ENCODE results near the gene BPIFB3.
"Not testable (repeated sequence)": the region's sequence is repeated elsewhere in the genome, so short reads cannot be mapped to it uniquely, and the experiment has no call there.

The BPIFB3 gene

DNA sequence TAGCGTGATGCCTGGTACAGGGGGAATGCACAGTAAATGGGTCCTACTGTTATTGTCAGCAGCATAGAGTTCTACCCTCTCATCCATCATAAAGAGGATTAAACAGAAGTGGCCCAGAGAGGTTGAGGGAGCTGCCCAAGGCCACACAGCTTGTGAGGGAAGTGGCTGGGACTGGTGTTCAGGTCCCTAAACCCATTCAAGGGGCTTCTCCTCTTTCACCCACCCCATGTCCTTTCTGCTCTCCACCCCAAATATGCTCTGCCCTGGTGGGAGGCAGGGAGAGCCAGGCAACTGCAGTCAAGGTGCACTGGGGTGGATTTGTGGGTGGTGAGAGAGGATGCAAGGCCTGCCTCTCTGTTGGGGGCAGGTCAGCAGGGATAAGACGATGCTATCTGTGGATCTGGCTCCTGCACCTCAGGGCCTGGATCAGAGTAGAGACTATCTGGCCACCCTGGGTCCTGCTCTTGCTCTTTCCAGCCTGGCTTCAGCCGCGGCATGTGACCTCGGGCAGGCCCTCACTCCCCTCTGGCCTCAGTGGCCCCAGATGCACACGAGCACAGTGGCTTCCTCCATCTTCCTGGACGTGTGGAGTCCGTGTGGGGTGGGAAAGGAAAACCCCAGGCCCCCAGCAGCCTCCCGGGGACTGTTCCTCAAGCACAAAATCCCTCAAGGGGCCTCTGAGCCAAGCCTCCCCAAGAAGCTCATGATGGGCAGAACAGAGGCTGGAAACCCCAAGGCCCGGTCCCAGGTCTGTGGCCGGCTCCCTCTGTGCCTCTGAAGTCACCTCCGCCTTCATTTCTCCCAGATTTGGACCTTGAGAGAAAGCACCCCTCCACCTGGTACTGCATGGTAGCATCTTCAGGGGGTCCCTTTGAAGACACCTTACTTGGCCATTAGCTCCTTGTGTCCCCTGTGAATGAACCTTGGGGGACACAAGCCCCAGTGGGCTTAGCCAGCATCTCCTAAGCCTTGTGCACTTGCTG is 25.6 kb upstream of the BPIFB3 start:
- FAIRE-seq (no peak), DNase-seq (ENCODE audit: insufficient read length, low spot score) (no peak)

DNA sequence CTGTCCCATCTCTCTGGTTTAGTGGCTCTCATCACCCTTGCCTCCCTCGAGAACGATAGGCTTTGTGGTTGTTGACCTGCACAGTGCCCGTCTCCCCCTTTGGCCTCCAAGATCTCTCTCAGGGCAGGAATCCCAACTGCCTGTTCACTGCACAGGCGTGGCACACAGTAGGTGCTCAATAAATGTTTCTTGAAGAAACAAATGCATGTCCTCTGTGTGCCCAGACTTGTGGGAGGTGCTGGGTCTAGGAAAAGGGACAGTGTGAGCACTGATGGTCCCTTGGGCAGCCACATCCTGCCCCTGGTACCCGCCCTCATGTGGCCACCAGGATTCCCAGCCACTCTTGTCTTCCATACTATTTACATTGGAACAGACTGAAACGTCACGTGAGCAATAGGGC is 24.8 kb upstream of the BPIFB3 start:
- no peak for FAIRE-seq
- DNase-seq (ENCODE audit: insufficient read length, low spot score) = no peak

DNA sequence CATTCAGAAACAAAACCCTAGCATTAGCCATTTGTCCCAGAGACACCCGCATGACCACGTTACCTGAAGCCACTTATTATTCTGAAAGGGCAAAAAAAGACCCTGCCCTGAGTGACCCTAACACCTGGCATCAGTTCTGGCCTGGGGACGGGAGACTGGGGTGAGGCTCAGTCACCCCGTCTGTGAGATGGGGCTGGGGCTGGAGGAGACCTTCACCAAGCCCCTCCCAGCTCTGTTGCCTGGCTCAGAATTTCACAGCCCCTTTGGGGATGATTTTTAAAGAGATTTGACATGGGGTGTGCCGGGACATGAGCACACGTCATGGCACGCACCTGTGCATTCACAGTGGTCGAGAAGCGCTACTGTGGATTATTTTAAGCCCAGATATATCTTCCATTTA is 23.6 kb upstream of the BPIFB3 start:
- no peak for DNase-seq (ENCODE audit: insufficient read length, low spot score)
- no peak for FAIRE-seq

DNA sequence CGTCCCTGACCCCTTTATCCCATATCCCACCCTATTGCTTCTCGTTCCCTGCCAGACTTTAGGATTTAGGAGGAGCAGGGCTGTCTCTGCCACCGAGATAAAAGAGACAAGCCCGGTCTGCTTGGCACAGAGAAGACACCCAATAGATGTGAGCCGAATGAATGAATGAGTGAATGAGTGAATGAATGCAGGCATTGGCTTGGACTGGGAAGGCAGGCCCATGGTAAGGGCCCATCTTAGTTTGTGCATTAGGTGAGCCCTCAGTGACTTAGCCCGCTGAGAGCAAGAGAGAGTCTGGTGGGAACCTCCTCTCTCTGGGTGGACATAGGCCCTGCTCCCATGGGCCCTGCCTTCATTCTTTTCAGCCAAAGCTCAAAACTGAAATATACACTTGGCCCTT is 23.1 kb upstream of the BPIFB3 start:
- no peak for DNase-seq (ENCODE audit: insufficient read length, low spot score)
- FAIRE-seq = no peak

DNA sequence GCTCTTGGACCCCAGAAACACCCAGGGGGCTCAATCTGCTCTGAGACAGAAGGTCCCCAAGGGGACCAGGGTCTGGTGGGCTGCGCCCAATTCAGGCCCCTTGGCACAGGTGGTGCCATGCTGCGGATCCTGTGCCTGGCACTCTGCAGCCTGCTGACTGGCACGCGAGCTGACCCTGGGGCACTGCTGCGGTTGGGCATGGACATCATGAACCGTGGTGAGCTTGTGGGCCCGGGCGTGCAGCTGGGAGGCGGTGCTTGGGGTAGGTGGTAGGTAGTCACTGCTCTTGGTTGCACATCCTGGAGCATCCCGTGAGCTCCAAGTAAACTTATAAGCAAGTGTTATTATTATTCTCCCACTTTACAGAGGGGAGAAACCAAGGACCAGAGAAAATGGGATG is 22.2 kb upstream of the BPIFB3 start, which contains the start of gene BPIFB6:
Gene BPIFB6, plus strand, starts transcription at position 118 of the 400 bp plus-strand sequence. Its CDS starts 0 bp downstream, at position 118.
- DNase-seq (ENCODE audit: insufficient read length, low spot score) (no peak), FAIRE-seq (no peak)

DNA sequence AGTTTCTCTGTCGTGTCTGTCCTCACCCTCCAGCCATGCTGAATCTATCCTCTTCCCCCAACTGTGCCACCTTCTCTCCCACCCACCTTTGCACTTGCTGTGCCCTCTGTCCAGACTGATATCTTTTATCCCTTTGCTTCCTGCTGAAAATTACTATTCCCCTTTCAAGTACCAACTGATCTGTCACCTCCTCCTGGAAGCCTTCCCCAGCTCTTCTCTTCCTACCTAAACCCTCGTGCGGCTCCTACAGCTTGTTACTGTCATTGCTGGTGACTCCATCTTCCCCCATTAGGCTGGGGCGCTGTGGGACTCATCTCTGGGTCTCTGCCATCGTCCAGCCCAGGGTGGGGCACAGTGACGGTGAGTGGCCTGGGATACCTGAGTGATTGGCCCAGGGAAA is 21.1 kb upstream of the BPIFB3 start:
- FAIRE-seq (no peak), DNase-seq (ENCODE audit: insufficient read length, low spot score) (no peak)

DNA sequence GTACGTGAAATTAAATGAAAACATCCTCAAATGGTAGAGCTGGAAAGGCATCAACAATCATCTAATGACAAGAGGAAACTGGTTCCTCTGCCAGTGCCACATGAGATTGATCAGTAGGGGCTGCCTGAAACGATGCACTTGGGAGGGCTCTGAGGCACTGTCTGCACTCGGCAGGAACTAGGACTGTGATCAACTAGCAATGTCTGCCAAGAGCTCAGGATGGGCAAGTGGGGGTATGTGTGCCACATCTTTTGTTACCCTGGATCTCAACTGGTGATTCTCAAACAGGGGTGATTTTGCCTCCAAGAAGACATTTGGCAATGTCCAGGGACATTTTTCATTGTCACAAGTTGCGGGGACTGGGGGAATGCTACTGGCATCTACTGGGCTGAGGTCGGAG is 20.3 kb upstream of the BPIFB3 start:
- DNase-seq (ENCODE audit: insufficient read length, low spot score) (no peak), FAIRE-seq (no peak)

DNA sequence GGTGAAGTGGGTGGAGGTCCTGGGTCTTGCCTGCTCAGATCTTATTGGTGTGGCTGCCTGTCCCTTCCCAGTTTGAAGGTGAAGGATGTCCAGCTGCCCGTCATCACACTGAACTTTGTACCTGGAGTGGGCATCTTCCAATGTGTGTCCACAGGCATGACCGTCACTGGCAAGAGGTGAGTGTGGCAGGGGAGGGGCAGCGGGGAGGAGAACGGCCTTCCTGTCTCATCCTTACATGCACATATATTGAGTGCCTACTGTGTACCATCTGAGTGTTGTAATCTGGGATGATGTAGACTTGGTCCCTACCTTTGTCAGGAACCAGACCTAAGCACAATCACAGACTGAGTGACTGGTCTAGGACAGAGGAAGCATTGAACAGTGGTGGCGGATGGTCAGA is 19.6 kb upstream of the BPIFB3 start:
- FAIRE-seq (peak; percentile 44), DNase-seq (ENCODE audit: insufficient read length, low spot score) (no peak)

DNA sequence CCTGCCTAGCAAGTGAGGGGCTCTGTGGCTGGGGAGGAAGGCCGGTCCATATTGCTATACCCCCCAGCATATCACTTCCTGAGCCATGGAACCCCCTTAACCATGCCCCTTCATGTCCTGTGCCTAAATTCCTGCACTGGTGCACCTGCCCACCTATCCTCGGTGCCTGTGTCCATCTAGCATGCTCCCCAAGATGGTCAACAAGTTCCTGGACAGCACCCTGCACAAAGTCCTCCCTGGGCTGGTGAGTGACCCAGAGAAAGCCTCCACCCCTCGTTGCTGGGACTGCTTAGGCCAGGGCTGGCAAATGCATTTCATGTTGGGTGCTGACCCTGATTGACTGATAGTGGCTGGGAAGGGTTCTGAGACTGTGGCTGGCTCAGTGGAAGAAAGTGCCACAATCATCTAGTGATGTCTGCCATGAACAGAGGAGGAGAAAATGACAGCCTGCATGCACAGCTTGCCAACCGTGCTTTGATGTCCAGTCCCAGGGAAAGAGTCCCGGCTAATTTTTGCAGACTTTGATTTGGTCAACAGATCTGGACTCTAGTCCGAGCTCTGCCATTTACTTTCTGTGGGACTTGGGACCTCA is 18.7 kb upstream of the BPIFB3 start:
- FAIRE-seq (no peak), DNase-seq (ENCODE audit: insufficient read length, low spot score) (no peak)

DNA sequence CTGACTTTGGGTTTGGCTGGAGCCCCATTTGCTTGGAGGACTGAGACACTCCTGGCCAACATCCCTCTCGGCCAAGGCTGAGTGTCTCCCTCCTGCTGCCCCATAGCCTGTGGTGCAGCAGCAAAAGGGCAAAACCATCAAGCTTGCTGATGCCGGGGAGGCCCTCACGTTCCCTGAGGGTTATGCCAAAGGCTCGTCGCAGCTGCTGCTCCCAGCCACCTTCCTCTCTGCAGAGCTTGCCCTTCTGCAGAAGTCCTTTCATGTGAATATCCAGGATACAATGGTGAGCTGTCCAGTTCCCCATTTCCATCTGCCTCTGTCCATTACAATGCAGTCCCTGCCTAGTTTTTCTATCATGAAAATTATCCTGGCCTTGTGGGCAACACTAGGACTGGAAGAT is 16.2 kb upstream of the BPIFB3 start:
- FAIRE-seq (no peak), DNase-seq (ENCODE audit: insufficient read length, low spot score) (no peak)

DNA sequence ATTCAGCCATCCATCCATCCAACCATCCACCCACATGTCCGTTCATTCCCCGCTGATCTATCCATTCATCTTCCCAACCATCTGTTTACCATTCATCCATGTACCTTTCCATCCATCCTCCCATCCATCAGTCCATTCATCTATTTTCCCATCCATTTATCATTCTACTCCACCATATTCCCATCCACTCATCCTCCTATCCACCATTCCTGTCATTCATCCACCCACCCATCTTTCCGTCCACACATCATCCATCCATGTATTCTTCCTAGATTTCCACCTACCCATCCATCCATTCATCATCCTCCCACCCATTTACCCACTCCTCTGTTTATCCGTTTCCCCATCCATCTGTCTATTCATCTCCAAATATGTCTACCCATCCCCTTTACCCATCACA is 15.5 kb upstream of the BPIFB3 start:
- FAIRE-seq = no peak
- no peak for DNase-seq (ENCODE audit: insufficient read length, low spot score)

DNA sequence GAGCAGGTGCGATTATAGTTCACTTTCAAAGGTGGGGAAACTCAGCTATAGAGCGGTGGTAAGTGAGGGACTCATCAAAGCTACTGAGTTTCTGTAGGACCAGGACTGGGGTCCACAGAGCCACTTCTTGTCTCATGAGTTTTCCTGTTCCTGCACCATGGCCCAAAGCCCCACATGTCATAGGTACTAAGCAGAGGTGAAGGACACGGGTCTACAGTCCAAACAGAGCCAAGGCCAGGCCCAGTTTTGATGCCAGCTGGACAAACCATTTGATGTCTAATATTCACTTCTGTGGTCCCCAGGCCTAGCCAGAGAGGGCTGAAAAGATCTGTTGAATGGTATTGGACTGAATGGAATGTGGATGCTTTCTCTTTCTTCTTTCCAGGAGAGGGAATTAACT is 11.3 kb upstream of the BPIFB3 start:
- FAIRE-seq (no peak), DNase-seq (ENCODE audit: insufficient read length, low spot score) (no peak)

DNA sequence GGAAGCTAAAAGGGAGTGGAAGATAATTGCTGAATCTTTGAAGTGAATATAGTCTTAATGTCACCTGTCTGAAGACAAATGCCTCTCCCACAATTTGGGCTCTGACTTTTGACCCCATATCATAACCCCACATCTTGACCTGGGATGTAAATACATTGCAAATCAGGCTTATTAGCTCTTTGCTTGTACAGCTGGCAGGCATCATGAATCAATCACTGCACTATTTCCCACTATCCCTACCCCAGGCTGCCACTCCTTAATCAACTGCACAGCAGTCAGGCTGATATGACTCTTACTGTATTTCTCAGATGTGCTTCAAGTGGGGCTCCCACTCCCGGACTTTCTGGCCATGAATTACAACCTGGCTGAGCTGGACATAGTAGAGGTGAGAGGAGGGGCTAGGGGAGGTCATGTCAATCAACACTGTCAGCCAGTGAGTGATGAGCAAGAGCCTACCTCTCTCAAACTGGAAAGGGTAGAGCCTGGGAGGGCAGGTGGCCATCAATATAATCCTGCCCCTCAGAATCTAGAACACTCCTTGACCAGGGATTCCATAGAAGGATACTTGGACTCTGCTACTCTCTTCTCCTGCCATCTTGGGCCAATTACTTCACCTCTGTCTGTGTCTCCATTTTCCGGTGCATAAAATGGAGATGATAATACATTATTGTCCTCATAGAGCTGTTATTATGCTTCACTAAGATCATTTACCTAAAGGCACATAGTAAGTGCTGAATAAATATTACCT is 10.5 kb upstream of the BPIFB3 start:
- DNase-seq (ENCODE audit: insufficient read length, low spot score) = no peak
- no peak for FAIRE-seq

DNA sequence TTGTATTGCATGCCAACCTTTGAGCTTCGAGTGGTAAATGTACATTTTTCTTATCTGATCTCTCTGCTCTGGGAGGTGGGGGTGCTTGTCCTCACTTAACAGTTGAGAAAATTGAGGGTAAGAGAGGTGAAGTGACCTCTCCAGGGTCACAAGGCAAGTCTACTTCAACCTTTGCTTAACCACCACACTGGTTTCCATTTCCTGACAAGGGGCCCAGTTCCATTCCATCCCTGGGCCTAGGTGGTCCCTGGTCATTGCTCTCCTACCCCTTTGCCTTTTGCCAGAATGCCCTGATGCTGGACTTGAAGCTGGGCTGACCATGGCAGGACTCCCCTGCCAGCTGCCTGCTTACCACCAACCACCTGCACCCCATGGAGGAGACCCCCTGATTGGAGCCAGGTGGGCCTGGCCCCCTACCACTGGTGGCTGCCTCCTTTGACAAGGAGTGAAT is 9.9 kb upstream of the BPIFB3 start:
- DNase-seq (ENCODE audit: insufficient read length, low spot score) (no peak), FAIRE-seq (no peak)

DNA sequence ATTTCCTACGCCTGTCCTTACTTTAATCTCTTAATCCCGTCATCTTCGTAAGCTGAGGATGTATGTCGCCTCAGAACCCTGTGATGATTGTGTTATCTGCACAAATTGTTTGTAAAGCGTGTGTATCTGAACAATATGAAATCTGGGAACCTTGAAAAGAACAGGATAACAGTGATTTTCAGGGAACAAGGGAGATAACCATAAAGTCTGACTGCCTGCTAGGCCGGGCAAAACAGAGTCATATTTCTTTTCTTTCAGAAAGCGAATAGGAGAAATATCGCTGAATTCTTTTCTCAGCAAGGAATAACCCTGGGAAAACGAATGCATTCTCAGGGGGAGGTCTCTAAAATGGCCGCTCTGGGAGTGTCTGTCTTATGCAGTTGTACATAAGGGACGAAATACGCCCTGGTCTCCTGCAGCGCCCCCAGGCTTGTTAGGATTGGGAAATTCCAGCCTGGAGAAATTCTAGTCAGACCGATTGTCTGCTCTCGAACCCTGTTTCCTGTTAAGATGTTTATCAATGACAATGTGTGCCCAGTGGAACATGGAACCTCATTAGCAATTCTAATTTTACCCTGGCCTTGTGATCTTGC is 8.5 kb upstream of the BPIFB3 start:
- FAIRE-seq = not testable (repeated sequence)

DNA sequence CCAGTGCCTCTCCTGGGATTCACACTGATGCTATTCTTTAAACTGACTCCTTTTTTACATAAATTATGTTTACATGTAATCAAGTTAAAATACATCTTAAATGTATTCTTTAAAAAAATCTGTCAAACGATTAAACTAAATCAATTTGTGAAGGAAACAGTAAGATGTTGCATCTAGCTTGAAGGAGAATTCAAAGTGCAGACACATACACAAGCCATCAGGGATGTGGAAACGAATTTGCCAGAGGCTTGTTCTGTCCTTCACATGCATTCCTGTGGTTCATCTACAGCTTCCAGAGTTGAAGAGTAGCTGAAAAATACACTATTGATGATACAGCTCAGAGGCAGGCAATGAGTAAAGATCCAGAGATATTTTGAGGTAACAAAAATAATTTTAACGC is 7.3 kb upstream of the BPIFB3 start:
- DNase-seq (ENCODE audit: insufficient read length, low spot score) = no peak
- FAIRE-seq = no peak

More for the DNA sequence above, 8.5 kb upstream of the BPIFB3 start:
- DNase-seq (ENCODE audit: insufficient read length, low spot score) = not testable (repeated sequence)

DNA sequence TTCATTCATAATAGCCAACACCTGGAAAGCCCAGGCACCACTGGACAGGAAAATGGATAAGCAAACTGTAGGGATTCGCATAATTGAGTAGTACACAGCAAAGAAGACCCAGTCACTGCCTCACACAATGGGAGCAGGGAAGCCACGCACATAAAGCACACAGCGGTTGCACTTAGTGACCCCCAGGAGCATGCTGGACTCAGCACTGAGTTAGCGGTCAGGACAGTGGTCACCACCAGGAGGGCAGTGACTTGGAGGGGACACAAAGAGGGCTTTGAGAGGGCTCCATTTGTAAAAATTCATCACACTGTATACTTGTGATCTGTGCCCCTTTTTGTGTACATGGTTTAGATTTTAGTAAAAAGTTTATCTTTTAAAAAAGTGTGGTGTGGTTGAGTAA is 2.4 kb upstream of the BPIFB3 start:
- FAIRE-seq = no peak
- DNase-seq (ENCODE audit: insufficient read length, low spot score) = no peak

DNA sequence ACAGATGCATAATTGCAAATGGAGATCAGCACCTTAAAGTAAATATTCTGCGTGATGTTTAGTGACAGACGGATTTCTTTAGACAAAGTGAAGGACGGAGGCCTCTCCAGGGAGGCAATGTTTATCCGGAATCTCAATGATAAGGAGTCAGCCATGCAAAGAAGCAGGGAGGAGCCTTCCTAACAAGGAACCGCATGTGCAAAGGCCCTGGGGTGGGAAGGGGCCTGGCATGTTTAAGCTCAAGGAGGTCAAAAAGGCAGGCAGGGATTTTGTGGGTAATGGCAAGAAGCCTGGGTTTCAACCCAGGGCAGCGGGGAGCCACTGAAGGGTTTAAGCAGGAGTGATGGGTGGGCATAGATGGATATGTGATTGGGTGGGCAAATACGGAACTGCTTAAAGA is 678 bp downstream of the BPIFB3 start:
- DNase-seq (ENCODE audit: insufficient read length, low spot score) (no peak), FAIRE-seq (no peak)

DNA sequence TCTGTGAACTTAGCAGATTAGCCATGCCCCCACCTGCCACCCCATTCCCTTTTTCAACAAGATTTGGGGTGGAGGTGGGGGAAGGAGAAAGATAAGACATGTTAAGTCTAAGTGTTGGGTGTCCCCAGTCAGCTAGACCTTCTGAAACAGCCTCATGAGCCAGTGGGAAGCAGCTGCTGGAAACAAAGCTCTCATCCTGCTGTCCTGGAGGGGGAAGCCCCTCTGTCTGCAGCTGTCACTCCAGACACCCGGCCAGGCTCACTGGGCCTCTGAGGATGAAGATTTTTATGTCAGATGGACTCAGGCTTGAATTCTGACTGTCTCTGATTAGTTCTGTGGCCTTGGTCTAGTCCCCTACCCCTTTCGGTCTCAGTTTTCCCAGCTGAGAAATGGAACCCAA is 1.1 kb downstream of the BPIFB3 start:
- no peak for FAIRE-seq
- DNase-seq (ENCODE audit: insufficient read length, low spot score) = no peak

DNA sequence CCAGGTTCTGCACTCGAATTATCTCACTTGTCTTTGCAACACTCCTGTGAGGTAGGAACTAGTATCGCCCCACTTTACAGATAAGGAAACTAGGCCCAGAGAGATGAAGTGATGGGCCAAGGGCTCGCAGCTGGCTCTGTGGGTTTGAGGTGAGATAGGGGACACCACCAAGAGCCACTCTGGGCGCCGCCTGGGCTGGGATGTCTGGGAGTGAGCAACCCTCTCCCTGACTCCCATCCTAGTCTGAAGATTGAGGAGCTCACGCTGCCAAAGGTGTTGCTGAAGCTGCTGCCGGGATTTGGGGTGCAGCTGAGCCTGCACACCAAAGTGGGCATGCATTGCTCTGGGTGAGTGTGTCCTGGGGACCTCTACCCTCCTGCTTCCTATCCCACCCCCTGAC is 5.4 kb downstream of the BPIFB3 start:
- DNase-seq (ENCODE audit: insufficient read length, low spot score) (no peak), FAIRE-seq (no peak)

All from HTR-8/SVneo (cell line).